ENCODE measurements around the gene DDX42.

GRCh38 chr17:63847525-63848249 lies 73.7 kb downstream of the DDX42 start:
- TF ChIP-seq CTCF (IDR thresholded peaks at IDR 0.05) (no peak), POLR2A (IDR thresholded peaks at IDR 0.05) (no peak), POLR2AphosphoS5 (IDR thresholded peaks at IDR 0.05) (no peak)

Data from upper lobe of left lung (tissue), 4 donors.